Measurements from ENCODE around the gene BCAS3. TPM values are rescaled to one million over a fixed set of nuclear protein-coding genes. Genes with fewer than 3 reads are reported as not detected.
A peak's percentile ranks its signal among the peaks of the same experiment; 100 is the strongest.

Gene BCAS3
- total RNA-seq, 1 donor from 2014 or later: 35.7 TPM

GRCh38 chr17:61201211-61201610 lies 523.6 kb downstream of the BCAS3 start:
- peaks cover 3% of the 10 kb centered on the region for H3K36me3 Mint-ChIP-seq (ENCODE audit: unreplicated experiment)
- H3K27me3 Mint-ChIP-seq (ENCODE audit: unreplicated experiment): no peaks in the 10 kb centered on the region
- no peak for DNase-seq (ENCODE audit: extremely low spot score, unreplicated experiment)
- peak overlapping the region; percentile 24 for H3K4me3 Mint-ChIP-seq (ENCODE audit: unreplicated experiment)
- no peaks in the 10 kb centered on the region for H3K9me3 Mint-ChIP-seq (ENCODE audit: unreplicated experiment)
- TF ChIP-seq, protein P1, sequence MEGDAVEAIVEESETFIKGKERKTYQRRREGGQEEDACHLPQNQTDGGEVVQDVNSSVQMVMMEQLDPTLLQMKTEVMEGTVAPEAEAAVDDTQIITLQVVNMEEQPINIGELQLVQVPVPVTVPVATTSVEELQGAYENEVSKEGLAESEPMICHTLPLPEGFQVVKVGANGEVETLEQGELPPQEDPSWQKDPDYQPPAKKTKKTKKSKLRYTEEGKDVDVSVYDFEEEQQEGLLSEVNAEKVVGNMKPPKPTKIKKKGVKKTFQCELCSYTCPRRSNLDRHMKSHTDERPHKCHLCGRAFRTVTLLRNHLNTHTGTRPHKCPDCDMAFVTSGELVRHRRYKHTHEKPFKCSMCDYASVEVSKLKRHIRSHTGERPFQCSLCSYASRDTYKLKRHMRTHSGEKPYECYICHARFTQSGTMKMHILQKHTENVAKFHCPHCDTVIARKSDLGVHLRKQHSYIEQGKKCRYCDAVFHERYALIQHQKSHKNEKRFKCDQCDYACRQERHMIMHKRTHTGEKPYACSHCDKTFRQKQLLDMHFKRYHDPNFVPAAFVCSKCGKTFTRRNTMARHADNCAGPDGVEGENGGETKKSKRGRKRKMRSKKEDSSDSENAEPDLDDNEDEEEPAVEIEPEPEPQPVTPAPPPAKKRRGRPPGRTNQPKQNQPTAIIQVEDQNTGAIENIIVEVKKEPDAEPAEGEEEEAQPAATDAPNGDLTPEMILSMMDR (IDR thresholded peaks at IDR 0.05): no peak
- peak overlapping the region; percentile 88 for H3K27ac Mint-ChIP-seq (ENCODE audit: unreplicated experiment)
- peaks cover 56% of the 10 kb centered on the region for H3K4me1 Mint-ChIP-seq (ENCODE audit: unreplicated experiment)

DNA sequence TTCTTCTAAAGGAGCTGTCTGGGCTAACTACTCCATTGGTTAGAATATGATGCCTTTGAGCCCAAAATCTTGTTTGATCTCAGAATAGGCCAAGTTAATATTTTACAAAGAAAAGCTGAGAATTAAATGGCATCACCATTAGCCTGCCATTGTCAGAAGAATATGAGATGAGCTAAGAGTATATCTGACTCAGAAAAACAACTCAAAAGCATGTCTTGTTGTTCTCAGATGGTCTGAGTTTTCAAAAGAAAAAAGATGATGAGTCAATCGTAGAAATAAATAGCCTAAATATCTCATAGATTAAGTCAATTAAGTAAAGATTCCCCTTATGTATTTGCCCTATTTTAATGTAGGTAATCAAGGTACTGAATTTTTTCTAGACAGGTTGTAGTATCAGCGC lies 524.9 kb downstream of the BCAS3 start:
- no peaks in the 10 kb centered on the region for H3K9me3 Mint-ChIP-seq (ENCODE audit: unreplicated experiment)
- DNase-seq (ENCODE audit: extremely low spot score, unreplicated experiment): no peak
- TF ChIP-seq, protein P1 (IDR thresholded peaks at IDR 0.05): no peak
- H3K36me3 Mint-ChIP-seq (ENCODE audit: unreplicated experiment): peaks cover 3% of the 10 kb centered on the region
- H3K27me3 Mint-ChIP-seq (ENCODE audit: unreplicated experiment): no peaks in the 10 kb centered on the region
- H3K4me1 Mint-ChIP-seq (ENCODE audit: unreplicated experiment): peaks cover 43% of the 10 kb centered on the region
- no peak overlapping the region for H3K4me3 Mint-ChIP-seq (ENCODE audit: unreplicated experiment)
- no peak overlapping the region for H3K27ac Mint-ChIP-seq (ENCODE audit: unreplicated experiment)

- peak overlapping the region; percentile 54 for H3K27ac Mint-ChIP-seq (ENCODE audit: unreplicated experiment)
- DNase-seq (ENCODE audit: extremely low spot score, unreplicated experiment): no peak
- H3K27me3 Mint-ChIP-seq (ENCODE audit: unreplicated experiment): no peaks in the 10 kb centered on the region
- H3K36me3 Mint-ChIP-seq (ENCODE audit: unreplicated experiment): peaks cover 3% of the 10 kb centered on the region
- TF ChIP-seq, protein P1 (IDR thresholded peaks at IDR 0.05): no peak
- H3K4me3 Mint-ChIP-seq (ENCODE audit: unreplicated experiment): no peak overlapping the region
- no peaks in the 10 kb centered on the region for H3K9me3 Mint-ChIP-seq (ENCODE audit: unreplicated experiment)
- H3K4me1 Mint-ChIP-seq (ENCODE audit: unreplicated experiment): peaks cover 49% of the 10 kb centered on the region
Observed at GRCh38 chr17:61203671-61204131, 526.0 kb downstream of the BCAS3 start.

DNA sequence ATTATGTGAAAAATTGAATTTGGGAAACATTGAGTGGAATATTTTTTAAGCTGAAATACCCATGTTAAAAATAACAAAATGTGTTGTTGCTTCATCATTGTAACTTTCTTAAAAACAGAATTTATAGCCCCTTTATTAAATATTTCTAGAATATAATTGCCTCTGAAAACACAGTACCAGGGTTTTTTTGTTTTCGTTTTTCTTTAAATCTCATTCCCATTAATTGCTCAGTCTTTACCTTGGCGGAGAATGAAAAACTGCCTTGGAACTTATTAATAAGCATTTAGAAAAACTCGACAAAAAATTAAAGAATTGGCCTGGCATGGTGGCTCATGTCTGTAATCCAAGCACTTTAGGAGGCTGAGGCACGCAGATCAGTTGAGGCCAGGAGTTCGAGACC lies 526.8 kb downstream of the BCAS3 start:
- H3K9me3 Mint-ChIP-seq (ENCODE audit: unreplicated experiment): no peaks in the 10 kb centered on the region
- H3K4me1 Mint-ChIP-seq (ENCODE audit: unreplicated experiment): peaks cover 57% of the 10 kb centered on the region
- peaks cover 3% of the 10 kb centered on the region for H3K36me3 Mint-ChIP-seq (ENCODE audit: unreplicated experiment)
- H3K4me3 Mint-ChIP-seq (ENCODE audit: unreplicated experiment): no peak overlapping the region
- H3K27me3 Mint-ChIP-seq (ENCODE audit: unreplicated experiment): no peaks in the 10 kb centered on the region
- no peak for DNase-seq (ENCODE audit: extremely low spot score, unreplicated experiment)
- H3K27ac Mint-ChIP-seq (ENCODE audit: unreplicated experiment): no peak overlapping the region
- TF ChIP-seq, protein P1 (IDR thresholded peaks at IDR 0.05): no peak

DNA sequence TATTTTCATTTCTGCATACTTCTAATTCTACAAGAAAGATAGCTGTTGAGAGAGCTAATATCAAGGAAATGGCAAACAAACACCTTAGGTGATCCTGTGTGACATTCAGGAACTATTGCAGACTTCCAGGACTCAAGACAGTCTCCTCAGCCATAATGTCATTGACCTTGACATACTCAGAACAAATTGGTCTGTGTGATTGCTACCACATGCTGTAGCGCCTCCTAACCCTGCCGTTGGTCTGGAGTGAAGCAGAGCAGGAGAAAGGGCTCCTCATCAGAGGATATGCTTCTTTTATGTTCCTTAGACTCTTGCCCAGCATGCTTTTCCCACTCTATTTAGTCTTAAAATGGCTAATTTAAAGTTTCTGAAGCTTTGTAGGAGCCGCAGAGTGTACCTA lies 527.8 kb downstream of the BCAS3 start:
- peaks cover 3% of the 10 kb centered on the region for H3K36me3 Mint-ChIP-seq (ENCODE audit: unreplicated experiment)

More for the DNA sequence above, 527.8 kb downstream of the BCAS3 start:
- Mint-ChIP-seq H3K27me3 (ENCODE audit: unreplicated experiment) (no peaks in the 10 kb centered on the region), H3K4me3 (ENCODE audit: unreplicated experiment) (no peak overlapping the region), H3K4me1 (ENCODE audit: unreplicated experiment) (peaks cover 50% of the 10 kb centered on the region), H3K27ac (ENCODE audit: unreplicated experiment) (no peak overlapping the region), H3K9me3 (ENCODE audit: unreplicated experiment) (no peaks in the 10 kb centered on the region)
- TF ChIP-seq, protein P1 (IDR thresholded peaks at IDR 0.05): no peak
- DNase-seq (ENCODE audit: extremely low spot score, unreplicated experiment): no peak
